ENCODE measurements around the gene RSPH1.

The RSPH1 gene

DNA sequence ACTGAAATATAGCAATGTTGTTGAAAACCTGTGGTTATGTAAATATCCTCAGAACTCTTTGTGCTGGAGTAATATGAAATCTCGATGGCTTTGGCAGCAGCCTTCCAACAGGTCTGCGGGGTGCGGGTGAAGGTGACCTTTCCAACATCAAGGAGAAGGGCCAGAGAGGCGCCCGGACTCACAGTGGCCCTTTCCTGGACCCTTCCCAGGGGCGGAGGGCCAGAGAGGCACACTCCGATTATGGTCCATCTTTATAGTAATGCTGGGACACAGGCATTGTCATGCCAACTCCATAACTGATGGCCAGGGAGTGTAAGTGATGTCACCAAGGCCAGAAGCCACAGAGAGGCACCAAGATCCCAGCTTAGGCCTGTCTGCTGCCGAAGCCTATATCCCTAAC lies 35.7 kb upstream of the RSPH1 start:
- DNase-seq, result no peak

DNA sequence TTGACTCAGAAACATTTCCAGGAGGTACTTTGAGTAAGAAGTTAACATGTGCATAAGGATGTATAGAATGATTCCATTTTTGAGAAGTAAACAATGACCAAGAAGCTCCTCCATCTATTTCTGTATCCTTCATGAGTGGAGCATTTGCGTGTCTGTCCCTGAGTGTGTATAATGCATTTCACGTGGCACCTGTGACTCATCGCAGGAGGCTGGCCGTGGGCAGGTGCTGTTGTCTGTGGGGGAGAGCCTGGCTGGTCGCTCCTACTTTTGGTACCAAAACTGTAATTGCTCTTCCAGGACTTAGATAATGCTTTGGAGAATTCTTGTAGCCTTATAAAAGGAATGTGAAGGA lies 34.1 kb upstream of the RSPH1 start:
- no peak for DNase-seq

GRCh38 chr21:42527489-42528158 lies 31.6 kb upstream of the RSPH1 start:
- DNase-seq, result no peak

DNA sequence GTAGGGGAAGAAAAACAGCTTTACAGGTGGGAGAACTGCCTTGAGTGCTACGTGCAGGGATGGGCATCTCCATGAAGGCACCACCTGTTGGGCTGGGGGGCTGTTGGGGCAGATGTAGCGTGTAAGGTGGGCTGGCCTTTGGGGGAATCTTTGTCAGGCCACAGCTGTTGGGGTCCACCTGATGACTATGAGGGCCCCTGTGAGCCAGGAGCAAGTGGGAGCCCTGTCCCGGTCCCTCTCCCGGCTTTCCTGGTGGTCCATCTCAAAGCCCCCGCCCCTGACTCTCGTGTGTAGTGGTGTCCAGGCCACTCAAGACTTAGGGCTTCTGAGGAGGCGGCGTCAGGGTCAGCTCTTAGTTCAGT lies 31.1 kb upstream of the RSPH1 start:
- no peak for DNase-seq

GRCh38 chr21:42526379-42526727 lies 30.3 kb upstream of the RSPH1 start:
- no peak for DNase-seq

DNA sequence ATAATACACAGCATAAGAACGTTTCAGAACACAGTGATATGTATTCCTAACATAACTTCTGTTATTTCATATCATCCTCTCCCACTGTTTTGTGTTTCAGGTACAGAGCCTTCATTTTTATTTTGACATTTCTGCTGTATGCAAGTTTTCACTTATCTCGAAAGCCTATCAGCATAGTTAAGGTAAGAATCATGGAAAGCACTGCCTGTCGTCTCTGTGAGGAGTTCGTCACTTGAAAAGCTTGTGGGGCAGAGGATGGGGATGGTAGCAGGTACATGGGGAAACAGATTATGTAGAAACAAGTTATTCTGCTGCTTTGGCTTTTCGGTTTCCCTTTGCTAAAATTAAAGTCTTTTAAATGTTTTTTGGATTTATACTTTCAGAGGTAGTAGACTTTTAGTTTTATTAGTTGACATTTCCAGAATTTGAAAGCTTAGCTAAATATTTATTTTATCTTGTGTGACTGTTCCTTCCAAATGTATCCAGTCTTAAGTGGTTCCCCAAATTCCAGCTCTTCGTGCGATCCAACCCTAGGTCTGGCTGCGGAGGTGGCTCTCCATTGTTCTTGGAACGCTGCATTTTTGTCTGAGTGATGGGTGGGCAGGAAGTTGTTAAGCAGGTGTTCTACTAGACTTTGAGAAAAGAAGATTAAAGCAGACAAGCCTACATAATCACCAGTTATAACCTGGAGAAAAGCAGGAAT lies 29.8 kb upstream of the RSPH1 start:
- no peak for DNase-seq

DNA sequence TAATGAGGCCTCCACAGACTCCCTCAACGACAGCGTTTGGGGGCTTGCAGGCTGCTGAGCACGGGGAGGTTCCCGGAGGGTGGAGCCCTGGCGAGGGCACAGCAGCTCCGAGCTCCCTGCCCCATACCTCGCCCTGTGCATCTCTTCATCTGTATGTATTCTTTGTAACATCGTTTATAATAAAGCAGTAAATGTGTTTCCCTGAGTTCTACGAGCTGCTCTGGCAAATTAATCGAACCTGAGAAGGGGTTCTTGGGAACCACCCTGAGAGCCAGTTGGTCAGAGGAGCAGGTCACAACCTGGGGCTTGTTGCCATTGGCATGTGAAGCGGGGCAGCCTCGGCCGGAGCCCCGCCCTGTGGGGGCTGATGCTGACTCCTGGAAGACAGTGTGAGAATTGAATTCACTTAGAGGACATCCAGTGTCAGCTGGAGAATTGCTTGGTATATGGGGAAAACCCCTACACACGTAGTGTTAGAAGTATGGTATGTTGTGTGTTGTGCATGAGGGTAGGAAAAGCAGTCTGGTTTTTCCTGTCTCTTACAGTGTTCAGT lies 29.1 kb upstream of the RSPH1 start:
- no peak for DNase-seq

- DNase-seq, result peak; percentile 48
Measured at GRCh38 chr21:42524341-42525028, 28.5 kb upstream of the RSPH1 start.

DNA sequence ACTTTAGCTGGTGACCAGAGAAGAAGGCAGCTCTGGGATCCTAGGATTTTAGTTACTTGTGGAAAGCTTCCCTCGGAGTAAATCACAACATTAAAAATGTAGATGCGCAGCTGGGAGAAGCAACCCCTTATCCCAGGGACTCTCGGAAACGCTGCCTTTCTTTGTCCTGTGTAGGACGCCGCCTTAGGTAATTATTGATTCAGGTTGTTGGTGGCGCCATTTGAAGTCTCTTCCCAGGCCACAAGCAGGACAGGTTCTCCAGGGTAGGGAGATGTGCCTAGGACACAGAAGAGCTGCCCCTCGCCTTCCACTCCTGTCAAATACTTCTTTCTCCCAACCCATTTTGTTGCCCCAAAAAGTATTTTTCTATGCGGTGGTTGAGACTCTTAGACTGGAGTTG lies 27.9 kb upstream of the RSPH1 start:
- DNase-seq, result no peak

GRCh38 chr21:42523211-42523610 lies 27.2 kb upstream of the RSPH1 start:
- no peak for DNase-seq

- no peak for DNase-seq
Measured at GRCh38 chr21:42522771-42523170, 26.7 kb upstream of the RSPH1 start.

DNA sequence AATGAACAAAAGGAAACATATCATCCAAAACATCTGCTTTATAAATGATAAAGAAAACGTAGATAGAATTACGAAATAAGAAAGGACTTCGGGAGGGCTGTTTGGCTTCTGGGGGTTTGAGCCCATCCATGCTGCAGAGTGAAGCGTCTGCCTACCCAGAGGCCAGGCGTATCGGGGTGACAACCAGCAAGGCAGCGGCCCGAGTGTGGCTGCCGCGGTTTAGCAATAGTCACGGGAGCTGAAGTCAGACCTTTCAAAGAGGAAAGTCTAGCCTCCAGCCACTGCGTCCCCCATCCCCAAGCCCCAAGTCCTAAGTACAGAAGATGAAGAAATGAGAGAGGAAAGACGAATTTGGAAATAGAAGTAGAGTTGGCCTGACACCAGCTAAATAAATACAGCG lies 26.2 kb upstream of the RSPH1 start:
- no peak for DNase-seq

DNA sequence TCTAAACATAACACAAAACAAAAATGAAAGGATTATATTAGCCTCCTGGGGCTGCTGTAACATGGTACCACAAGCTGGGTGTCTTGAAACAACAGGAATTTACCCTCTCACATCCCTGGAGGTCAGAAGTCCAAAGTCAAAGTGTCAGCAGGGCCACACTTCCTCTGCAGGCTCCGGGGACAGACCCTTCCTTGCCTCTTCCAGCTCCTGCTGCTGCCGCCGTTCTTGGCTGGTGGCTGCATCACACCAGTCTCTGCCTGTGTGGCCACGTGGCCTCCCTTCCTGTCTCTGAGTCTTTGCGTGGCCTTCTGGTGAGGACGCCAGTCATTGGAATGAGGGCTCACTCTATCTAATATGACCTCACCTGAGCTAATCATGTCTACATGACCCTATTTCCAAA lies 25.8 kb upstream of the RSPH1 start:
- DNase-seq, result no peak

DNA sequence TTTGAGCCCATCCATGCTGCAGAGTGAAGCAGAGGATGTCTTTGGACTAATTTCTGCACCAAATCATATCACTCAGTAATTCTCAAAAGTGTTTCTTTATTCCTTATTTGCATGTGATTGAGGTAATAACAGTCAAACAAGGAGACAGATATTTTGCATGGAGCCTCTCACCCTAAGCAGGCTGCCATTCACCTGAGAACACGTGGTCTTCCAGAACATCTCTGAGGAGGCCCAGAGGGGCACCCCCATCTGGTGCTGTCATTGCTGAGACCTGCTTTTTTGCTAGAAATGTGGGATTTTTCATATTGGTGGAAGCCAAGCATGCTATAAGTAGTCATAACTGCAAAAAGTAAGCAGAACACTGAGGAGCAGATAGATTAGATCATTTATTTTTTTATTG lies 25.4 kb upstream of the RSPH1 start:
- no peak for DNase-seq

- DNase-seq, result no peak
Measured at GRCh38 chr21:42520628-42521253, 24.7 kb upstream of the RSPH1 start.

- no peak for DNase-seq
Measured at GRCh38 chr21:42518626-42519025, 22.6 kb upstream of the RSPH1 start.

DNA sequence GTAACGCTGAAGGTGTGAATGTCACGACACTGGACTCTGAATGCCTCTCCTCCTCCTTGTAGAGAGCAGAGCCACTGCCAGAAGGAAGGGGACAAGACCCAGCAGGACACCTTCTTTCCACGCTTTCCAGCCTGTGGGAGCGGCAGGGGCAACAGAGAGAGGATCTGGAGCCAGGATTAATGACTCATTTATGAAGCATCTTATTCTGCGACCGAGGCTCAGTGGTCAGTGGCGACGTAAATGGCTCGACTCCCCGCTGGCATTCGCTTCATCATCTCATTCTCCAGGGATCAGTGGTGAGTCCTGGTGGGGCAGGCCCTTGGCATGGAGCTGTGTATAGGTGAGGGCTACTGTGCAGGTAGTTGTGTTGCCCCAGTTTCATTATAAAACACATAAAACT lies 22.2 kb upstream of the RSPH1 start:
- peak; percentile 75 for DNase-seq

DNA sequence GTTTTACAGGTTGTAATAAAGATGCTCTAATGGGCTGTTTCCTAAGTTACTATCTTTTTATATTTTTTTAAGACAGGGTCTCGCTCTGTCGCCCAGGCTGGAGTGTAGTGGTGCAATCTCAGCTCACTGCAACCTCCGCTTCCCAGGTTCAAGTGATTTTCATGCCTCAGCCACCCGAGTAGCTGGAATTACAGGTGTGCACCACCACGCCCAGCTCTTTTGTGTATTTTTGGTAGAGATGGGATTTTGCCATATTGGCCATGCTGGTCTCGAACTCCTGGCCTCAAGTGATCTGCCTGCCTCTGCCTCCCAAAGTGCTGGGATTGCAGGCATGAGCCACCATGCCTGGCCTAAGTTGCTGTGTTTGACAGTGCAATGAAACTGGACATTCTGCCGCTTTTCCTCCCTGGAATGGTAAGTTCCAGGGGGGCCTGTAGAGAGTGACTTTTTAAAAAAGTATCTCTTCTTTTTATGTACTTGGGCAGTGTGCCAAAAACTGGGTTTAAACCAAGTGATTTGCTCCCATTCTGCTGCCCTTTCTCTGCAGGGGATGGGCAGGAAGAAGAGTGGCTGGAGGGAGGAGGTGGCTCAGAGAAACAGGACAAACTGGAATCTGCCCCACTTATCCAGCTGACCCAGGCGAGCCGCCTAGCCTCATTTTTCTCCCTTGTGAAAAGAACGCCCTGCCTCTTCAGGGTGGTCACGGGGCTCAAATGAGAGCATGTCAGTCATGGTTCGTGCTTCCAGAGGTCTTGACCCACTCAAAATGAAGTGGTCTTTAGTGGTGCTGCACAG lies 19.9 kb upstream of the RSPH1 start:
- DNase-seq, result peak; percentile 52

- DNase-seq, result no peak
Measured at GRCh38 chr21:42514883-42515228, 18.8 kb upstream of the RSPH1 start.

DNA sequence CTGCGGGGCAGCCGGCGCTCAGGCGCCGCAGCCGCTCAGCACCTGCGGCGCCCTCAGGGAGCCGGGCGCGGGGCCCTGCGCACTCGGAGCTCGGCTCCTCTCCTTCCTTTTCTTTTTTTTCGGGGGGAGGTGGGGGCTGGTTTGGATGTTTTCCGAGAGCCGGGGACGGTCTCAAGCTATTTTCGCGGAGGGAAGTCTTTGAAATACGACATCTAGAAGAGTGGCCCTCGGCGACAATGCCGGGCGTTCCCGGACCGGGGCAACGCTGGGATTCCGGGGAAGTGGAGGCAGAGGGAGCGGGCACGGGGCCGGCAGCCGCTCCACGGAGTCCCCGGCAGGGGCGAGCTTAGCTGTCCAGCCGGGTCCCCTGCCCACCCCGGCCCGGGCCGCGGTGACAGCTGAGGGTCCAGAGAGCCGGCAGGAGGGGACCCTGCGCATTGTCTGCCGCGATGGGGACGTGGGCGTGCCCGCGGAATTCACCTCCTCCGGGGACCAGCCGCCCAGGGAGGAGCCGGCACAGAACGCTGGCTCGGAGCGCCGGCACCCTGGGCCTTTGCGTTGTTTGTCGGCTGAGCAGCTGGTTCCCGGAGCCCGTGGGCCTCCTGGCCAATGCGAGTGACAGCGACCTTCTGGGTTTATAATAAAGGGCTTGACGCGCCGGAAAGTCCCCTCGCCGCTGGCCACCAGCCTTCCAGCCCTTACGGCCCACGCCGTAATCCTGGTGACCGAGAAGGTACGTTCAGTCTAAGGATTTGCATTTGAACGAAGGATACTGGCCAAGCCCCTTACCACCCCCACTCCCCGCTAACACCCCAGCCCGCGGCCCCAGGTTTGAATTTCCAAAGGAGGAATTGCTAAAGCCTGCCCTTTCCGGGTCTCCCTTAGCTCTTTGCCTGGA lies 18.2 kb upstream of the RSPH1 start:
- DNase-seq, result no peak

DNA sequence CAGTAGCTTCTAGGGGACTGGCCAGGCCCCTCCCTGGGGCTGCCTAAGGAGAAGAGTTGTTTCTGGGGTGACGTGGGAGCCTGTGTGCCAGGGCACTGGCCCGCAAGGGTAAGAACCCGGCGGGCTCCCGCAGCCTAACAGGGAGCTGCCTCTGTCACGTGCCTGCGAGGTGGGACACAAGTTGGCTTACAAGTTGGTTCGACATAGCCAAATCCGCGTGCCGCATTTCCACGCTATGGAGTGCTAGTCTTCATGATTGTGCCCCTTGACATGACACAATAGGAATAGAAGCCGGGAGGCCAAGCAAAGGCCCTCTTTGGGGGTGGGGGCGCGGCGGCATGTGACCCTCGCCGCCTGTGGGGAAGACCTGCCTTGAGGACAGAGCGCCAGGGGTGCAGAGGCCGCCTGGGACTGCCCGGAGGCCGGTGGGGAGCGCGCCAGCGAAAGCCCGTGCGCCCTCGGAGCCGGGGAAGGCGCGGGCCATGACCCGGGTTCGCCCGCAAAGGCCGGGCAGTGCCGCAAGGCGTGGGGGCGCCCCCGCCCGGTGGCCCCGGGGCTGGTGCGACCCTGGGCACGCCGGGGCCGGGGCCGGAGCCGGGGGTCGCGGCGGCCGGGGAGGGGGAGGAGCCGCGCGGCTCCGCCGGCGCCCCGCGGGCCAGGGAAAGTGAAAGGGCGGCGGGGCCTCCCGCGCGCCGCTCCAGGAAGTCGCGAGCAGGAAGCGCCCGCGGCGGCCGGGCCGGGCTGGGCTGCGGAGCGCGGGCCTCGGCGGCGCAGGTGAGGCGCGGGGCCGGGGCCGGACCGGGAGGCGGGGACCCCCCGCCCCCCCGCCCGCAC lies 17.3 kb upstream of the RSPH1 start, which contains the start of gene SLC37A1:
SLC37A1 (plus strand) TSS at position 702 of the 834 bp plus-strand sequence. CDS start 4,603 bp downstream, outside the sequence.
- no peak for DNase-seq
